Ureter (tissue), 1 donor: ENCODE measurements around the gene ITGA2. TPM values are rescaled to one million over a fixed set of nuclear protein-coding genes. Genes with fewer than 3 reads are reported as not detected.

Experiments
- DNase-seq: peaks from one replicate; pipeline ENCODE4 v3.0.0-alpha.2; 2020; ENCODE audit warnings: low spot score
- total RNA-seq: library from RNA; stranded (reverse); gene quantifications from one replicate; pipeline ENCODE4 v1.2.4, GENCODE V29; 2023
- donor health status: DM: yes; HTN: yes; CAD: no.

The ITGA2 gene
- total RNA-seq, 1 donor from 2014 or later: 40.5 TPM

DNA sequence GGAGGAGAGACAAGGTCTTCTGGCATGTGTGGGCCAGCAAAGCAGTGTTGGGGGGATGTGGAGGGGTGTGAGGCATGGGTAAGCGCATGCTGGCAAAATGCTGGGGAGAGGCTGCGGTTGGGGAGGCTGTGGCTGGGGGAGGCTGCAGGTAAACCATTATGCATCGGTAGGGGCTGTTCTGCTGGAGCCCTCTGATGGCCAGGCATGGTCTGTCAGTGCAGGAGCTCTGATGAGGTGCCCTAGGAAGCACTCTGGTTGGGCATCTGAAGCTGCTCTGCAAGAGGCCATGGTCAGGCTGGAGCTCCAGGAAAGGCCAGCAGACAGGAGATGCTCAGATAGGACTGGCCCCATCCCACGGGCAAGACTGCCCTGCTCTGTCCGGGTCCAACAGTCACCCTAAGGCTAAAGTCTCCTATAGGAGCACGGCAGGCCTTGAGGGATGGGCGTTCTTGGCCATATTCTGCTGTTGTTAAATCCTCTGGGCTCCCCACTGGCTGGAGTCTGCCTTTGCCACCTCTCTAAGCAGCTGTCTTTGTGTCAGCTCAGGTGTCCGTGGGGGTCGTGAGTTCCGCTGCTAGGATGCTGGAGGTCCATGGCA is 28.7 kb downstream of the ITGA2 start:
- DNase-seq: no peak

DNA sequence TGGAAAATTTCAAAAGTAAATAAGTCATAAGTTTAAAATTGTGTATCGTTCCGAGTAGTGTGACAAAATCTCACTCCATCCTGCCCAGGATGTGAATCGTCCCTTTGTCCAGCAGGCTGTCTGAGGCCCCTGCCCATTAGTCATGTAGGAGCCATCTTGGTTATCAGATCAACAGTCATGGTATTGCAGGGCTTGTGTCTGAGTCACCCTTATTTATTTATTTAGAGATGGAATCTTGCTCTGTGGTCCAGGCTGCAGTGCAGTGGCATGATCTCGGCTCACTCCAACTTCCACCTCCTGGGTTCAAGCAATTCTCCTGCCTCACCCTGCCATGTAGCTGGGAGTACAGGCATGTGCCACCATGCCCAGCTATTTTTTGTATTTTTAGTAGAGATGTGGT is 30.2 kb downstream of the ITGA2 start:
- no peak for DNase-seq

DNA sequence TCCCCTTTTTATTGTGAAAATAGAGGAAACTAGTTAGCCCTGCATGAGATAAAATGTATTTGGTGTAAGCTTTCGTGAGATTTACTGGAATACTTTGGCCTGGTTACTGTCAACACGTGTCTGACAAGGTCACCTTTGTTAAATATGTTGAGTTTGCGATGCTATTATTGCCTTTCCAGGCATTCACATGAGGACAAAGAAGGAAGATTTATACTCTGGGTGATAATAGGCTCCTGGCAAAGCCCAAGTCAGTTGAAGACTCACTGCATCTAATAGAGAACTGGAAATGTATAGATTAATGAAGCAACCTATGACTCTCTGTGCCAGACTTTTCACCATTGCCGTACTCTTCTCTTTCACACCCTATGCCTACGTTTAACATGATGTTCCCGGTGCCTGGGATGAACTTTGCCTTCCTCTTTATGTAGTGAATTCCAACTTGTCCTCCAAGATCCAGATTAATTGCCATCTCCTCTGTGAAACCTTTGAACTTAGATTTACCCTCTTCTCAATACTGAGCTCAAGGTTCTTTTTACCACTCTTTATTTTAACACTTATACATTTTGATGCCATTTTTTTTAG is 33.9 kb downstream of the ITGA2 start:
- DNase-seq: no peak

DNA sequence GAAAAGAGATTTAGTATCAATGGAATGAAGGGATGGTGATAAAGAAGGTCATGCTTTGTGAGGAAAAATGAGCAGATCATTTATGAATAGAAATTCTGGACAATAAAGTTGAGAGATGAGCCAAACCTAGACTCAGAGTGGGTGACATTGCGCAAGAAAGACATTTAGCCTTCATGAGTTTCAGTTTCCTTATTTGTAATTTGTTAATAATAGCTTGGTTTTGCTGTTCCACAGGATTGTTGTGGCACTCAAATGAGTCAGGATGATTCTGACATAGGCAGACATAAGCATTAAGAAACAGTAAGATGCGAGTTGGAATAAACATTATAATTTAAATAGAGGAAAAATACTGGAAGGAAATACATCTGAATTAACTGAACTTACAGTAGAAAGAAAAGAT is 34.8 kb downstream of the ITGA2 start:
- DNase-seq: no peak

DNA sequence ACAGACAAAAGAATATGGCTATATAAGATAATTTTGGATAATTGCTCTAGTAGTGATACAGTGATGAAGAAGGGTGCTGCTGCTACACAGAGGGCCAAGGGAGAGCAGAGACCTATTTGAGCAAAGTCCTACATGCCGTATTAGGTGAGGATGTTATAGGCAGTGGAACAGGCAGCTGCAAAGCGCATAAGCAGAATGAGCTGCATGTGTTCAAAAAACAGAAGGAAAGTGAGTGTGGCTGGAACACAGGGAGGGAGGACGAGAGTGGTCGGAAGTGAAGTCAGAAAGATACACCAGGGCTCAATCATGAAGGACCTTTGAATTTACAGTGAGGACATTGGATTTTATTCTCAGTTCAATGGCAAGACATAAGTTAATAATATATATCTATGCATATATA is 35.4 kb downstream of the ITGA2 start:
- no peak for DNase-seq

DNA sequence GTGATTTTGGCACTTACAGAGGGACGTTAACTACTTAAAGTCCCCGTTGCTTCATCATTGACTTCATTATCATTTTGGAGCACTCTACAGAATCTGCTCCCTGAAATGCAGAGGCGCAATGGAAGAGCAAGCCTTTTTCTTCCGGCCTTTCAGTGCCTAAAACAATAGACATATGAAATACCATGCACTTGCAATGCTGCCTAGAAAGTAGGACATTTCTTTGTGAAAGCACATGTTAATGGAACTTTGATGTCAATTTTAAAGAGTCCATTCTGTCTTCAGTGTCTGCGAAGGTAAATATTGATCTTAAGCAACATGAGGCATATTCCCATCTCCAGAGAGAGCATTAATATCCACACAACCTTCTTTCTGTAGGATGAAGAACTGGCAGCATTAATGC is 36.3 kb downstream of the ITGA2 start:
- DNase-seq: no peak

DNA sequence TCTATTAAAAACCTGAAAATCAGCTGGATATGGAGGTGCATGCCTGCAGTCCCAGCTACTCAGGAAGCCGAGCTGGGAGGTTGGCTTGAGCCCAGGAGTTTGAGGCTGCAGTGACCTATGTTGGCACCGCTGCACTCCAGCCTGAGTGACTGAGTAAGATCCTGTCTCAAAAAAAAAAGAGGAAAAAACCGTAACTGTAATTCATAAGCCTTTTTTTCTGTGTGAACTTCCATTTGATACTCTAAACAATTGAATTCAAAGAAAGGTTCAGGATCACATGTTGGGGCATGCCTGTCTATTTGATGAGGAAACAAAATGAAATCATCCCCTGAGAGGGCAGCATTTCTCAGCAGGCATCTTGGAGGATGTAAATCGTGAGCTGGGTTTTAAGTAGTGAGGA is 38.8 kb downstream of the ITGA2 start:
- DNase-seq: peak; percentile 53

DNA sequence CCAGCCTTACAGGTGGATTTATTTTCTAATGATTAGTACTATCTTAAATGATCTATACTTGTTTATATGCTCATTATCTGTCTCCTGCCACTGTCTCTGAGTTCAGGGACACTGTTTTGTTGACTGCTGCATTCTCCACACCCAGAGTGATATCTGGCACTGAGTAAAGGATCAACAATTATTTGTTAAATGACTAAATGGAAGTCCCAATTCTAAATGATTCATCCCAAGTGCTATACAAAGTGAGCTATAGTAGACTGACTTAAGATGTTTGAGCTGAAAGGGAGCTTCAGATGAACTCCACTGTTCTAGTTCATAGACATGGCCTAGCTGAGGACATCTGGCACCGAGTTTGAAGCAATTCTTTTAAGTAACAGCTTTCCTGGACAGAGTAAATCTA is 40.5 kb downstream of the ITGA2 start:
- DNase-seq: no peak

DNA sequence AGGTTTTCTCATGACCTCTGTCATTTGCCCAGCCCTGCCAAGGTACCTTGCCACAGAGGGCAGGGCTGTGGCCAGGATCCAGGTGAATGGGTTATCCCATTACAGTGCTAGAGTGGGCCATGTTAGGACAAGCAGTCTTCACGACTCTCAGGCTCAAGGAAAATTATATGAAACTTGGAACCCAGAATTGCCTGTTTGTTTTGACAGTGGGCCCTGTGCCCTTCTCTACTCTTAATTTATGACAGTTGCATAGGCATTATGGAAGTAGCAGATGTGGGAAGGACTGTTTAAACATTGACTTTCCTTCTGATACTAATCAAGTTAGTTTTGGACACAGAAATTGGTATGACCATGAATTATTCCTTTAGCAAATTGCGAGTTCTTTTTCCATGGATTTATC is 41.7 kb downstream of the ITGA2 start:
- no peak for DNase-seq

DNA sequence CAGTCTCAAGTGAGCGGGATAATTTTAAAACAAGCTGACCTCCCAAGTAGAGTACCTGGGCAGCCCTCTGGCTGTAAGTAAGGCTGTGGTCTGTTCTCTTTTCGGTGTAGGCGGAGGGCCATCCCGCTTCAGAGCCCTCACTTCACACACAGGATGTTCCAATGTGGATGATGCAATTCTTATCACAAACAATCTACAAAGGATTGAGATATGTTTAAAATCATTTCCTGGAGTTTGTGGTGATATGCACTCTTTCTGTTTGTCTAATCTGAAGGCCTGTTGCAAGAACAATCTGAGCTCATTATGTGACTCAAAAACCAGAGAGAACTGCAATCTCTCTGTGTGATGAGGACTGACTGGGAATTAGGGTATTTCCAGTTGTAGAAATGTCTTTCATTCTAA is 42.5 kb downstream of the ITGA2 start:
- no peak for DNase-seq

DNA sequence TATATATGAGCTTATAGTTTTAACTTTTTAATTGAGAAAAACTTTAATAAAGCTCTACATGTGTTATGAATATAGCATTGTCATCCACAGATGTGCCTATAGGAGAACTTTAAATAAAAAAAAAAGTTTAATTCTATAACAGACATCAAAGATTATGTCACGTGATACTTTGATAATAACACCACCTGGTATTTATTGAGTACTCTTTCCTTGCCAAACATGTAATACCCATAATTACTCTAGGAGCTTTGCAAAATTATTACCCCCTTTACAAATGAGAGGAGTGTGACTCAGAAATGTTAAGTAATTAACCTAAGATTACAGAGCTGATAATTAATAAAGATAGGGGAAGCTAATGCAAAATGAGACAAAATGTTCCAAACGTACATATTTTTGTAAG is 43.0 kb downstream of the ITGA2 start:
- no peak for DNase-seq

DNA sequence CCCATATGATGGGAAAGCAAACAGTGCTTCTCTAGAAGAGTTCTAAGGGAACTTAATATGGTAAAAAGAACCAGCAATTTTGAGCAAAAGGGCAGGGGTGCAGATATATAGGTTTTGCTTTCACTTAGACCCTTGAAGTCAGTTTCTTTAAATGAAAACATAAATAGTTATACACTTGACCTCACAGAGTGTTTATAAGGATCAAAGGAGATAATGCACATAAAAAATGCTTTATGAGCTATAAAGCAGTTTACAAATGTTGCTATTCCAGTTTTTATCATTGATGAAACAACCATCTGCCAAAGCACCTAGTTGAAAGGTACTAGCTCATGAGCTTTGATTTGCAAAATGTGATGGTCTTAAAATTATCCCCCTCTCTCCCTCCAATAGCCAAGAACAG is 45.7 kb downstream of the ITGA2 start:
- no peak for DNase-seq

DNA sequence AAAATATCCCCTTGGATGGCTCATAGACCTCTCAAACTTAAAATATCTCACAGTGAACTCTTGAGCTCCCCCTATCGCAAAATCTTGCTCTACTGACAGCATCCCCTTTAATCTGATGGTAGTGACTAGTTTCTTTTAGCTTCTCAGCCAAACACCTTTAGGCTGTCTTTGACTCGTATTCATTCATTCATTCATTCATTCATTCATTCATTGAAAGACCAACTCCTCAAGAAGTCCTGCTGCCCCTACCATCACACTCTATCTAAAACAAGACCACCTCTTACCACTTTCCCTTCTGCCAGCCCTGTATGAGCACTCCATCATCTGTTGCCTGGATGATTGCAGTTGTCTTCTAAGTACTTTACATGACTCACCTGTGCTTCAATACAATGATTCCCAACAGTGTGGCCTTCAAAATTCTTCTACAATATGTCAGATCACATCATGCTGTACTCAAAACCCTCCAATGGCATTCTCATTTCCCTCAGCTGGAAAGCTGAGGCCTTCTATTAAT is 46.8 kb downstream of the ITGA2 start:
- no peak for DNase-seq

DNA sequence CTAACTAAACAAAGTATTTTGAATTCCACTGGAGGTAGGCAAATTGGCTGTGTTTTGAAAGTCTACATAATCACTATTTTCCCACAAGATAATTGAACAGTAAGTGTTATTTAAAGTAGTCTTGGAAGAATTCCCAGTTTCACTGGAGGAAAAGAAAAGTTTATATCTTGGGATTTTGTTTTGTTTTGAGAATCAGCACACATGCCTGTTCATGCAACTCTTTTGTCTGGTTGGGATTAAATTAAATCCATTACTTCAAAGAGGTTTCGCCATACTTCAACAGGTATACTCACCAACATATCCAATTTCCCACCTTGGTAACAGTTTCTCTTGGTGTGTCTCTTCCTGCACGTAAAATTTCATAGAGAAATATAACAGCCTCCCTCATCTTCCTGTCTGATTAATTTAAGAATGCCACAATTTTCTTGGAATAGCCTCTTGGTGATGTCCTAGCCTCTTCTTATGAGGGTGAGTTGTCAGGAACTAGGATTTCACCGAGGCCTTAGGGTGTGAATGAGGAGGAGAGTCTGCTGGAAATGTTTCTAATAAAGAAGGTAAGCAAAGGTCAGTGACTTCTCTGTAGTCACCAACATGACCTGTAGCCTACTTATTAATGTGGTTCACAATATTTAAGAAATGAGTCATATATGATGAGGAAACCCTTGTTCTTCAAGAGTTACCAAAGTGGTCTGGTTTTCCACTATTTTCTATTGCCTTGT is 48.1 kb downstream of the ITGA2 start:
- DNase-seq: no peak

DNA sequence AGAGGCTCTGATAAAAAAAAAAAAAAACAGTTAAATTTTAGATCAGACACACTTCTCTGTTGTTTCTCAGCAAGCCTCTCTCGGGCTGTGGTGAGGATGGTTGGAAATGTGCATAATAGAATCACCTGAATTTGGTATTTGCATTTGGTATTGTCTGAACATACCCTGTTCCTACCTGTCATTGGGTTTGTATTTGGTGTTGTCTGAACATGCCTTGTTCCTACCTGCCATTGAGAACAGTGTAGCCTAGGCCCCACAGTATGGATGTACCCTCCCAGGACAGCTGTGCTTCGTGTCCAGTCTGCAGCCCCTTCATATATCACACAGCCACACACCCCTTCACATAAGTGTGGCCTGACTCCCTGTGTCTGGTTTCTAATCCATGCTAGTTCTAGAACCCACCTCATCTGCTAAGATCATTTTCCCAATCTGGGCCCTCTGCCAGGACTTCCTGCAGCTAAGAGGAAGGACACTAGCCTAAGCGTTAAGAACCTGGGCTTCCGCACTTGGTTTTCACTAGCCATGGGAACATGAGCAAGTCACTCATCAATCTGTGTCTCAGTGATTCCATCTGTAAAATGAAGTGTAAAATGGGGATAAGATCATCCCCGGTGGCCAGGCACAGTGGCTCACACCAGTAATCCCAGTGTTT is 49.2 kb downstream of the ITGA2 start:
- DNase-seq: no peak

DNA sequence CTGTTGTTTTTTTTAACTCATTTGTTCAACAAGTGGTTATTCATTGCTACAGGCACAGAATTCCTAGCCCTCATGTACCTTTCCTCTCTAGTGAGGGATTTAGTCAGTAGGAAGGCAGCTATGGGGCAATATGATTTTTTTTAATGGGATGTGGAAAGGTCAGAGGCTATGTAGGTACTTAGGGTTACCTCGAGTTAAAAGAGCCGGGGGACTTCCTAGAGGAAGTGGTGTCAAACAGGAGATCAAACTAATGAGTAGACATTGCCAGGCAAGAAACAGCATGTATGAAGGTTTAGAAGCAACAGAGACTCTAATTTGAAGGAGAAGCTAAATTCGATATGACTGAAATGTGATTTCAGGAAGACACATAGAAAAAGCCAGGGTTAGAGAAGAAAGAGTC is 50.7 kb downstream of the ITGA2 start:
- DNase-seq: no peak

DNA sequence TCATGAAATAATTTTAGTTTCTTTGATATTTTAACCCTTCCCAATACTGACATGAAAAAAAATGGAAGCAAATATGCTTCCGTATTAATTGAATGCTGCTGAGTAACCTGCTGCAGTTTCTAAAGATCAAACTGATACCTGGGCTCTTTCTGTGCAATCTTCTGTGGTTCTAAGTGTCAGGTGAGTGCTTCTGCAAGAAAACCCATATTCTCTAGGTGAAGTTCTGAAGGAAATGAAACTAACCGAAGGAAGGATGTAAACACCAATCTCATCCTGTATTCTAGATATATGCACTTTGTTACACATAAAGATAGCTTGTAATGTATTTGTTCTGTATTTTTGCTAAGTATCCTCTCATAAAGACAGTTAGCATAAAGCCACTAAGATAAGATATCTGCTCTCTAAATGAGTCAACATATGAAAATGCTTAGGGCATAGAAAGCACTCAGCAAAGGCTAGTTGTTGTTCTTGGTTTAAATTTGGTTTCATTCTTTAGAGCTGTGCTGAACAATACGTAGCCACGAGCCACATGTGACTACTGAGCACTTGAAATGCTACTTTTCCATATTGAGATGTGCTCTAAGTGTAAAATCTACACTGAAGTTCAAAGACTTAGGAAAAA is 52.0 kb downstream of the ITGA2 start:
- DNase-seq: no peak

DNA sequence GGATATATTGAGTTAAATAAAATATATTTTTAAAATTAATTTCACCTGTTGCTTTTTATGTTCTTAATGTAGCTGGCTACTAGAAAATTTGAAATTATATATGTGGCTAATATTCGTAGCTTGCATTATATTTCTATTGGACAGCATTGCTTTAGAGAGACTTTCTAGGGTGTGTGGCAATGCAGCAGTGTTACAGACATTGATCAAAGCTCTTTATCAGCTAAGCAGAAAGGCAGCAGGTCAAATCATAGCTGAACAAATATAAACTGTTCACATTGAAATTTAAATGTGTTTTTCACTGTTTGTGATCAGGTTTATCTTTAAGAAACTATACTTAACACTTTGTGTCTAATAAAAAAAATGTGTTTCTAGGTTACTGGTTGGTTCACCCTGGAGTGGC is 52.6 kb downstream of the ITGA2 start:
- no peak for DNase-seq

DNA sequence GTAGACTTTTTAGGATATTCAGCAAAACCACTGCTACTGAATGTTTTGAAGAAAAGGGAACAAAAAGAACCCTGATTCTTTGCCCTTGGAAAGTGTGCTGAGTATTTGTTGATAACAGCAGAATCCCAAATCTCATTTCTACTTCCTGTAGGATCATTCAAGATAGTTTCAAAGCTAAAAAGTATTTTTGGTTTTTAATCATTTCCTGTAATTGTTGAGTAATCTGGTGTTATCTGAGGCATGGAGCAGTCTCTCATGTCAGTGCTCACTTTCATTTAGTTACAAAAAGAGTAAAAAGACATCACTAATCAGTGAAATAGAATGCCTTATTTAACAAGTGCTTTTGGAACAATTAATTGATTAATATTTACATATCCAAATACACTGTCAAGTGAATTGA is 56.1 kb downstream of the ITGA2 start:
- DNase-seq: no peak

DNA sequence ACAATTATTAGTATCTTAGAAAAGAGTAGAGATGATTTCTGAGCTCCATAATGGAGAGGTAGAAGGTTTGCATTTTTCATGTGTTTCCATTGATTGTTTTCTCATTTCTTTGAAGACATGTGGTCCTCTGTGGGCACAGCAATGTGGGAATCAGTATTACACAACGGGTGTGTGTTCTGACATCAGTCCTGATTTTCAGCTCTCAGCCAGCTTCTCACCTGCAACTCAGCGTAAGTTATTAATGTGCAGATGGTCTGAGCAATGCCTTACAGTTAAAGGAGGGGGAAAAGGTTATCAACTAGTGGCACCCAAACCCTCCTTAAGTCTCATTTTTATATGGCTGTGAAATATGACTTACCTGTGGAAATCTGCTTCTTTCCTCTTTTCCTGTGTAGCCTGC is 59.1 kb downstream of the ITGA2 start:
- no peak for DNase-seq

DNA sequence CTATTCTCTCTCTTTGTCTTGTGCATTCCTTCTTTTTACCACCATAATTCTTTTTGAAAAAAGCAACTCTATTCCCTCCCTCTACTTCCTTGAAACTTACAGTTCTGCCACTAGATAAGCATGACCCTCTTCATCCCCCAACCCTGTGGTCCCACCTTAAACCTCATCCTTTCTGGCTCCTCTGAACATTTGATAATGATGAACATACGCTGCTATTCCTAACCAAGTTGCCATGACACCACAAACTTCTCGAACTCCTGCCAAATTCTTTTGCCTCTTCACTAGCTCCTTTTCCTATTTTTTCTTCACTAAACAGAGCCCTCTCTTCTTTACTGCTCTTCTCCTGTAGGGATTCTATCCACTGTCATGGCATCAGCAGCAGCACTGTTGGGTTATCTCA is 63.3 kb downstream of the ITGA2 start:
- DNase-seq: no peak

DNA sequence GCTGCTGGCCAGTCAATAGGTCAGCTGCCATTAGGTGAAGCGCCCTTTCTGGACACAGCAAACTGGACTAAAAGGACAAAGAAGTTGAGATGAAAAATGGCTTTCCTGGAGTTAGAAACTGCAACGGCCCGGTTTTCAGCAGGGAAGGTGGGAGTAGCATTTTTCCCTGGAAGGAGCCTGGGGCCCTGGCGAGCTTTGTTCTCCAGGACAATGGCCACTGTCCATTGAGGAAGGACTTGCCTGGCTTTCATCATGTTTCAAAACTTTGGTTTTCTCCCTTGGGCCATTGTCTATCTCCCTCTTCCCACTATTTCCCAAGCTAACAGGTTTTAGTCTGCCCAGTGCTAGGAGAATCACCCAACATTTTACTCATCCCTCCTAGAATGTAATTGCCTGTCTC is 64.2 kb downstream of the ITGA2 start:
- DNase-seq: no peak
